CD4-positive, alpha-beta T cell treated with Interleukin-6 for 4 hours (primary cell): ENCODE data around the gene ADGRB2.

Source experiments
- DNase-seq: peaks from one replicate; pipeline ENCODE4 v3.0.0-alpha.2; 2020; ENCODE audit warnings: mixed read lengths

Gene ADGRB2

DNA sequence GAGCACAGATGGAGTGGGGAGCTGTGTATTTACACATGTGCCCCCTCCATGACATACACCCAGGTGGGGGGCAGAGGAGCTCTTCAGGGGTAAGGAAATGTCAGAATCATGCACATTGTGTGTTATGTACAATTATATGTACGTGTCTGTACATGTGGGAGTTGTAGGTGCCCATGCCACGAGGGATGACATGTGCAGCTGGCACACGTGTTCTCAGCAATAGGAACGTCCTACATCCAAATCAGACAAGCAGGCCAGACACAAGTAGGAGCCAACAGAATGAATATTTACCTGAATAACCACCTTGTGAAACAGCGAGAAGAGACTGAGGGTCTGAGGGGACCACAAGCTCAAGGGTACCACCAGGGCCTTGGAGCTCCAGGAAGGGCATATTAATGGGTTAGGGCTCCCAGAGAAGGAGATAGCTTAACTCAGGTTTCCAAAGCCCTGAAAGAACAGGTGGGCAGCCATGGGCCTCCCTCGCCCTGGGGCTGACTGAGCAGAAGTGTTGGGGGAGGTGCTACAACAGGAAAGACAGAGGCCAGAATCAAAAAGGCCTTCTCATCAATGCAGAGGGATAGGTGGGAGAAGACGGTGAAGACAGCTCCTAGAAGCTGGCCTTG, 63.6 kb downstream of the ADGRB2 start:
- no peak for DNase-seq

DNA sequence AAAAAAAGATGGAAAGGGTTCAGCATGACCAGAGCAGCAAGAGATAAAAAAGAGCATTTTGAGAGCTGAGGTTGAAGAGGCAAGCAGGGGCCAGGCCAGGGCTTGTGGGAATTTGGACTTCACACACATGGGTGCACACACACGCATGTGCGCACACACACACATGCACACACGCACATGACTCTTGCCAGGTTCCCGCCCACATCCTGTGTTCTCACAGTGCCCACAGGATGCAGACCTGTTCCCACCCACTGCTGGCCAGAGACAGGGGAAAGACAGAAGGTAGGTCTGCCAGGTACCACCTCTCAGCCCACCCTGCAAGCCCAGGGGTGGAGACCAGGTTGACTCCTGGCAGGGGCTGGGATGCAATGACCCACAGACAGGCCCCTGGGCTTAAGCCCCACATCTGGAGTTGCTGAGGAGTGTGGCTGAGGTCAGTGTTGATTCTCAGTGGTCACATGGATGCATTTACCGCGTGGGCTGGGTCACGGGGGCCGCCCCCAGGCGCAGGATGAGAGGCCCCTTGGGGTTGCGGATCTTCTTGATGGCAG, 64.7 kb downstream of the ADGRB2 start:
- DNase-seq, result peak; percentile 53

DNA sequence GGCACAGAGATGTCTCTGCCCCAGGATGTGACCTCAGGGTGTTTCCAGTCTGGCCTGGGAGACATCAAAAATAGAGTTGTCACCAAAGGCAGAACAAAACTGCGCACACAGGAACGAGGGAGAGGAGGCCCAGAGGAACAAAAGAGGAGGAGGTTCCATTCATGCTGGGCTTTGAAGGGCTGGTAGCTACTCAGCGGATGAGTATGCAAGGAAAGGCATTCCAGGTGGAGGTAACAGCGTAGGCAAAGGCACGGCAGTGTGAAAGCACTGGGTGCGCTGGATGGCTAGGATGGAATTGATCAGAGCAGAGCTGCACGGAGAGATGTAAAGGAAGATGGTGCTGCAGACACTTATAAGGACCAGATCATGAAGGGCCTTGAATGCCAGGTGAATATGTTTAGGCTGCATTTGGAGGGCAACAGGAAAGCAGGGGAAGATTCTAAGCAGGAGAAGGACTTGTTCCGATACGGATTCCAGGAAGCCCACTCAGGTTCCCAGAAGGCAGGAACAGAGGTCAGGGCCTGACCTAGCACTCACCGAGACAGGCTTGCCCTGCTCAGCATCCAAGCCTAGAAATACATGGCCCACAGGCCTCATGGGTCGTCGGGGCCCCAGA, 66.7 kb downstream of the ADGRB2 start:
- no peak for DNase-seq

DNA sequence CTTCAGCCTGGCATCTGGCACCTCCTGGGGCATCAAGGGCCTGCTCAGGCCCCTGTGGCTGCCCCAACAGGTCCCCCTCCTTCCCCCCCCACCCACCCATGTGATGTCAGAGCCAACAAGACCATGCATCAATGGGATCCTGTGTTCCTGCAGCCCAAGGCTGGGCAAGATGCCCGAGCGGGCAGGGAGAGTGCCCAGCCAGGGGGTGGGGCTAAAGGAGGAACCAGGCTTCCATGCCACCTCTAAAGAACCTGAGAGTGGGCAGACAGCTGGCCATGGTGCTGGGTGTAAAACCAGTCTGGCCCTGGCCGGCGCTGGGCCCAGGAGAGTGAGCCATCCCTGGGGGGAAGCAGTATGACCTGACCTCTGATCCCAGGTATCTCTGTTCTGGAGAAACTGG, 67.9 kb downstream of the ADGRB2 start:
- DNase-seq, result no peak

DNA sequence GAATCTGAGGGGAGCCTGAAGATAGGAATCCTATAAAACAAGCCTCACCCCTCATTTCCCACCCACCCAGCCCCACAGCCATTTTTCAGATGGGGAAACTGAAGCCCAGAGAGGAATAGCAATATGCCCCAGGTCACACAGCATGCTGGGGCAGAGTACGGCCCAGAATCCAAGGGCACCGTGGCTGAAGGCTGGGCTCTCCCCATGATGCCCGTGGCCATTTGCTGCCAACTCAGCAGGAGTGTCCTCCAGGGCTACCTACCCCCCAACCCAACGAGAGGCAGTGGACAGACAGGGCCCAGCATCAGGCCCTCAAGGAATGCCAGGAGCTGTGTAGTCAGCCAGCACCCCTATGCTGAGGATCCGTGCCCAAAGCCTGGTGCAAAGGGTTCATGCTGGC, 68.8 kb downstream of the ADGRB2 start:
- no peak for DNase-seq

DNA sequence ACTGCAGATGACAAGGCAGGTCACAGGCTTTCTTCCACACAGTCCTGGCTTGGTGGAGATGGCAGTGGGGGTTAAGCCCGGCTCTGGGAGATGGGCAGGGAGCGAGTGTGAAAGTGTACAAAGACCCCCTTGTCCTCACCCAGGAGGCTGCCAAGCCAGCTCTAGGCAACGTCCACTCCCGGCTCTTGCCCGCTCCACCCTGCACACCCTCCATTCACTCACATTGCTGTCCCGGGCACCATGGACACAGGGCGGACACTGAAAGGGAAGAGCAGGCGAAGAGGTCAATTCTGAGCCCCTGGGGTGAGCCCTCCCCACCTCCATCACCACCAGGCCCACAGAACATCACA, 69.2 kb downstream of the ADGRB2 start:
- no peak for DNase-seq

DNA sequence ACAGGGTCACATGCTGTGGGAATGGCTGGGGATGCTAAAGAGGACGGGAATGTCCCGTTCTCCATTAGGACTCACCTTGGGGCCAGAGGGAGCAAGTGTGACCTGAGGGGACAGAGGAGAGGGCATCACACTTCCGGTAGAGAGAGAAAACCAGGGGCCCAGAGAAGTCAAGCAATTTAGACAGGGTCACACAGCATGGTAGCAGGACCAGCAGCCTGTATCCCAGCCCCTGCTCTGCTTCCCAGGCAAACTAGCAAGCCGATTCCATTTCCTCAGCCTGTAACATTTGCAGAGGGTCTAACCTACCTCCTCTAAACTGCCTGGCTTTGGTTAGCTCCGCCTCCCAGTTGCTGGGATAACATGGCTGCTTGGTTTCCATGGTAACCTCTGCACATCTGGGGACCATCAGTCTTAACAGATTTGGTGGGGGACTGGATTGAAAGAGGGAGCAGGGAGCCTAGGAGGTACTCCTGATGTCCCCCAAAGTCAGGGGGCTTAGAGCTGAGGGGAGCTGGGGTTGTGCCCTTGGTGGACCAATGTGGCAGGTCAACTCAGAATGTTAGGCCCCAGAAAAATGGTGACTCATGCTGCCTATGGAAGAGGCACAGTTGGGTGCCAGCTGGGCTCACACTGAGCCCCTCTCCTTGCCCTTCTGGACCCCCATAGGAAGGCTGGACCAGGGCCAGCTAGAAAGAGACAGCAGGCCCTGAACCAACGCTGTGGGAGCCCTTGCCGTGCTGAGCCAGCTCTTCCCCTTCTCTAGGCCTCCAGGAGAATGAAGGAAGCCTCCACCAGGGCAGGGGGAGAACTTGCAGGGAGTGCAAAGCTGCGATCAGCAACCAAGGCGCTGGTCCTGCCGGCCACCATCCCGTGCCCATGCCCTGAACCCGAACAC, 69.8 kb downstream of the ADGRB2 start:
- DNase-seq, result no peak

DNA sequence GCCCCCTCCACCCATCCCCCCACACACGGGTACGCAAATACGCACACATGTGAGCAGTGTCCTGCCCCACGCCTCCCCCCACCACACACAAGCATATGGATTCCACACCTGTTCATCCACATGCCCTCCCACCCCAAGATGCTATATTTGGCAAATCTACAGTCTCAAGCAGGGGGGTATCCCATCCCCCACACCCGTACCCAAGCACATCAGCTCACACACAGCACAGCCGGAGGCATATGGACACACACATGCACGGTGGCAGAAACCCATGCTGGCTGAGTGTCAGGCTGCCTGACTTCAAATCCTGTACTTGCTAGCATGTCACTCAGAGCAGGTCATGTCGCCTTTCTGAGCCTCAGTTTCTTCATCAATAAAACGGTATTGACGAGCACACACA, 70.9 kb downstream of the ADGRB2 start:
- DNase-seq, result no peak

DNA sequence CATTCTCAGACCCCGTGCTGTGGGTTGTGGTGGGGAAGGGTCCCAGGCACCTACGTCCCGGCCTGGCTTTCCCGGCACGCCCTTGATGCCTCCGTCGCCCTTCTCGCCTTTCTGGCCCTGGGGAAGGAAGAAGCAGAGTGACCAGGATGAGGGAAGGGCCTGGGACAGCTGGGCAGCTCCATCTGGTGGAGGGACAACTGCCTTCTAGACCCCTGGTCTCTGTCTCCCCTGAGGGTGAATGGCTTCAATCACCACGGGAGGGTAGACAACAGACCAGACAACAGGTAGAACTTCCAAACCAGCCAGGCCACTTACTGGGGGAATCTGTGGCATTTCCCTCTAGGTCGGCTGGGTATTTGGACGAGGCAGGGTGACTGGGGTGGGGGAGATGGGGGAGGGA, 72.2 kb downstream of the ADGRB2 start:
- DNase-seq, result no peak

DNA sequence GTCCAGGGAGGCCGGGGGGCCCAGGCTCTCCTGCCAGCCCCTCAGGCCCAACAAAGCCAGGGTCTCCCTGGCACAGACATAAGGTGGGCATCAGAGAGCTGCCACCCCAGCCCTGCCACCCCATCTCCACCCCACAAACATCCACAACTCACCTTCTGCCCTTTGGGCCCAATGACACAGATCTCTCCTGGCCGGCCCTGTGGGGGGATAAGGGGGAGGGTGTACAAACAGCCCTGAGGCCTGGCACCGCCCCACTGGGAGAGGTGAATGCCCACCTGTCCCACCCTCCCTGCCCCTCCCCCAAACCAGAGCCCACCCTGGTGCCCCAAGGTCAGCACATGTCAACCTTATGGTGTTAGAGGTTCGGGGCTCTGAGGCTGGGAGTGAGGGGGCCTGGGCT, 72.7 kb downstream of the ADGRB2 start:
- no peak for DNase-seq

DNA sequence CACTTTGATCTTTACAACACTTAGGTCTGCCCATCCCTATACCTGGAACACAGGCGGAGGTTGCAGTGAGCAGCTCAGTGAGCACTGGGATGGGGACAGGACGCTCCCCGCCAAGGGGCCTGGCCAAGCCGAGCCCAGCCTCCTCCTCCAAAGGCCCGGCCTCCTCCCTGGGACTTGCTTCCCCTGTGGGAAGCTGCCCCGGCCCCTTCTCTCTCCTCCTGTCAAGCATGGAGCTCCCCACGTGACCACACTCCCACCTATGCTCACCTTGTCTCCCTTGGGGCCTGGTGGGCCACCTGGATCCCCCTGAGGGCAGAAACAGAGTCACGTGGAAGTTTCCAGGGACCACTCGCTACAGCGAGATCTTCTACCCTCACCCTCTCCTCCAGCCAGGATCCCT, 73.2 kb downstream of the ADGRB2 start:
- no peak for DNase-seq

DNA sequence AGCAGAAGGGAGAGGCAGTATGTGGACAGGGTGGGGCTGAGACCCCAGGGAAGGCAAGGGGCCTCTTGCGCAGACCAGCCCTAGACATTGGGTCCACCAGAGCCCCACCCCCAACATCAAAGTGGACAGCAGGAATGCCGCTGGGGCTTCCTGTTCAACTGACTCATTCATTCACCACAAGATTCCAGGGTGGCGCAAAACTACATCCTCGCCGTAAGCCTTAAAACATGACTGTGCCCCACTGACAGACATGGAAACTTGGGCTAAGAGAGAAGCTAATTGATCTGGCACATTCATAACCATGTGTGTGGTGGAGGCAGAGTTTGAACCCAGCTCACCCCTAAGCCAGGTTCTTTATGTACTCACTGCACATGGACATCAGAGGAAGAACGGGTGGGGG, 74.3 kb downstream of the ADGRB2 start:
- DNase-seq, result no peak

DNA sequence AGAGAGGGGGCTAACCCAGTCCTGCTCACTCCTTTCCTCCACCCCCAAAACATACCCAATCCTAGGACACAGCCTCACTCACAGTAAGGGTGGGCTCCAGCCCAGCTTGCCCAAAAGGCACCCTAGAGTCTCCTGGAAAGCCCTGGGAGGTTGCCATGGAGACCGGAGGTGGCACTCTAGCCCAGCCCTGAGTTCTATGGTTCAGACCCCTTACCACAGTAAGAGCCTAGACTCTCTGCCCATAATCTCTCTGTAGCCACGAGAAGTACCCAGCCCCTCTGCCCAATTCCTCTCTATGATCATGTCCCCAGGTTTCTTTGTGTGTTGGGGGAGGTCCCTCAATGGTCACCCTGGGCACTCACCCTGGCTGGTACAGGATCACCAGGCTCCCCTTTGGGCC, 74.8 kb downstream of the ADGRB2 start:
- no peak for DNase-seq

DNA sequence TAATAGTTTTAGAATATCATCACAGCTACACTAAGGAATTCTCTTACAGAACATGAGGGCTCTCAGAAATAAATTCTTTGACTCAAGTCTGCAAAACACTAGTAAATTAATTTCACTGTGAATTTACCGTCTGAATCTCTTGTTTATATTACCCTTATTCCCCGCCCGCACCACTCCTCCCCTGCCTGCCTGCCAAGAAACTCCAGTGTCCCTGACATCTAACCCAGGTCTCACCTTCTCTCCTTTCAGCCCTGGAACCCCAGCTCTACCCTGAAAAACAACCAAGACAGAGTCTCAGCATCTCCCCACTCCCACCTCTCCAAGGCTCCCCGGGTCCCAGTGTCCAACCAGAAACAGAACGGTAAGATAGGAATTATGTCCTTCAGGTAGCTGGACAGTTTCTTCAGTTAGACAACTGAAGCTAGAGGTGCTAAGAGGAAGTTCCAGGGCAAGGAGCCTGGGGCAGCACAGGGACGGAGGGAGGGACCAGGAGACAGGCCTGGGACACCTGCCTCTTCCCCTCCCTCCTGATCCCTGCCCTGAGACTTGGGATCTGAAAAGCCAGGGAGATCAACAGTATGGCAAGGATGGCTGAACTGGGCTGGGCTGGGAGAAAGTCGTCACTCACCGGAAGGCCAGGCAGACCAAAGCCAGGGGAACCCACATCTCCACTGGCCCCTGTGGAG, 75.8 kb downstream of the ADGRB2 start:
- DNase-seq, result no peak

DNA sequence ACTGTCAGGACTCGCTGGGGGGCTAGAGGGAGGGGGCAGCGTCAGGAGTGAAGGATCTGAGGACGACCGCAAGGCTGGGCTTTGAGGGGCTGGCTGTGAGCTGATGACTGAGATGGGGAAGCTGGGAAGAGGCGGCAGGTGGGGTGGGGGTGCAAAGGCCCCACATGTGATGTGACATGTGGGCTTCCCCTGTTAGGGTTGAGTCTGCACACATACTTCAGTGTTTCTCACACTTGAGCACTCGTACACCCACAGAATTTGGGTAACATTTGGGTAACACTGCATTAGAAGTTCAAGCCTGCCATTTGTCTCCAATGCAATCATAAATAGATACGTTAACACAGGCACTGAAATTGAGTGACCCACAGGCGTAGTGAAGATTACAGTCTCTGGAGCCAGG, 76.5 kb downstream of the ADGRB2 start:
- DNase-seq, result no peak

DNA sequence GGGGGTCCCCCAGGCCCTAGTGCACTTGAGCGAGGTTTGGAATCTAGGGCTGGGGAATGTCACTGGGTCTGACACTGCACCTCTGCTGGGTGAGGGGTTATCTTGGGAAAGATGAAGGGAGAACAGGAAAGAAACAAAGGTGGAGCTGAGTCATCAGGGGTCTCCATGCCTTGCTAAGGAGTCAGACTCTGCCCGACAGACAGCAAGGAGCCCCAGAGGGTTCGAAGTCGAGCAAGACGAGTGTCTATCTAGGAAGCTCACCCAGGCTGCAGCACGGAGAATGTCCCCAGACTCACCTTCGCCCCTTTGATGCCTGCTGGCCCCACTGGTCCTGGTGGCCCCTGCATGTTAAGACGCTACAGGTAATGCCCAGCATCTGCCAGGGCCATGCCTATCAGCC, 78.3 kb downstream of the ADGRB2 start:
- DNase-seq, result no peak

DNA sequence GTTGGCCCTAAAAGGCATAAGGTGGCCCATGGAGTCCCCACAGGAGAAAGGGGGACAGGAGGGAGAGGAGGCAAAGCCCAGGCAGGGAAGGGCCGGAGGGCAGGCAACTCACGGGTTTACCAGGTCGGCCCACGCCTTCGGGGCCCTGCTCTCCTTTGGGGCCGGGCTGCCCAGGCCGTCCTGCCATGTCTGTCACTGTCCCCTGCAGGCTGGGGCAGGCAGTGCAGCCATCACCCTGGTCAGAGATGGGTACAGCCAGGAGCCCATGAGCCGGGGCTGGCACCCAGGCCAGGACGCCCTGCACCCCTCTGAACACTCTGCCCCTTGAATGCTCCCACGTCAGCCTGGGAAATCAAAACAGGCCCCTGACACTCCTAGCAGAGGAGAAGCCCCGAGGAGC, 80.1 kb downstream of the ADGRB2 start:
- DNase-seq, result no peak

DNA sequence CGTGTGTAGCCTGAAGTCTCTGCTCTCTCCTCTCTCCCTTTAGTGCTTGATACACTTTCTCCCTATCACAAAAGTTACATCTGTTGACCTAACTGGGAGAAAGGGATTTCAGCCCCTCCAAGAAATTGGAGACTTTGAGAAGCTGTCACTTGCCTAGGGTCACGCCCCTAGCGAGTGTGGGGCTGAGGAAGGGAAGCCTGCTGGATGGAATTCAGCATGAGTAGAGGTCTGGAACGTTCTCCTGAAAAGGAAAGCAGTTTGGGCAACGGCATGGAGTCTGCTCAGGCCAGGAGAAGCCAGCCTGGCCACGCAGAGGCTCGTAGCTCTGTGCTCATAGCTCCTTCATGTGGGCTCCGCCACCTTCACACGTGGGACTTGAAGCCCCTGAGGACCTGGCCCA, 82.7 kb downstream of the ADGRB2 start:
- DNase-seq, result no peak

DNA sequence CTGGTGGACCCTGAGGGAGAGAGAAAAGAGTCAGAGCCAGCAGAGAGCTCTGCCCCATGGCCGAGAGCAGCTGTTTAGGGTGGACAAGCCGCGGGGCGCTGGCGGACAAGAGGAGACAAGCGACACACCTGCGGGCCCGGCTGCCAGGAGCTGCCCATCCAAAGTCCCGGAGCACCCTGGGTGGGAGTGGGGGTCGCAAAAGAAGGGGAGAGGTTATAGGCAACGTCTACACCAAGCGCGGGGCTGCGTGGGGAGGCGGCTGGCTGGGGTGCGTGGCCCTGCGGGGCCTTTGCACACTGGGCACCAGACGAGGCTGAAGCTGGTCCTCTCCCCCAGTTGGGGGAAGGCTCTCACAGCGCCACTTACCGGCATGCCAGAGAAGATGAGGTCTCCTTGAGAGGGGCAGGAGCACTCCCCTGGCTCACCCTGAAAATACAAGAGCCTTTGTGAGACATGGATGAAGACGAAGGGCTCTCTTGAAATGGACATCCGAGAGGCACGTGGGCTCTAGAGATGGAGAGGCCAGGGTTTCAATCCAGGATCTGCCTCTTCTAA, 84.4 kb downstream of the ADGRB2 start:
- no peak for DNase-seq

DNA sequence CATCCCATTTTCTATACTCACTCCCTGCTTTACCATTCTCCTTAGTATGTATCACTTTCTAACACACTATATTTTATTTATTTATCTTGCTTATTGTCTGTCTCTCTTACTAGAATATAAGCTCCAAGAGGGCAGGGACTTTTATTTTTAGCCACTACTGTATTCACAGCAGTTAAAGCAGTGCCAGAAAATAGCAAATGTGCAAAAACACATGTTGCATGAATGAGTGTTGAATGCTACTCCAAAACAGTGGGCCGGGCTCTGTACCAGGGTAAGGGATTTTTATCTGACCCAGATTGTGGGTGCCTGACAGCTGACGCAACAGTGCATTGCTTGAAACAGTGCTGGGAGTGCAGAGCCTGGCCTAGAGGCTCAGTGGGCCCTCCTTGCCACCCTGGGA, 85.0 kb downstream of the ADGRB2 start:
- DNase-seq, result no peak

DNA sequence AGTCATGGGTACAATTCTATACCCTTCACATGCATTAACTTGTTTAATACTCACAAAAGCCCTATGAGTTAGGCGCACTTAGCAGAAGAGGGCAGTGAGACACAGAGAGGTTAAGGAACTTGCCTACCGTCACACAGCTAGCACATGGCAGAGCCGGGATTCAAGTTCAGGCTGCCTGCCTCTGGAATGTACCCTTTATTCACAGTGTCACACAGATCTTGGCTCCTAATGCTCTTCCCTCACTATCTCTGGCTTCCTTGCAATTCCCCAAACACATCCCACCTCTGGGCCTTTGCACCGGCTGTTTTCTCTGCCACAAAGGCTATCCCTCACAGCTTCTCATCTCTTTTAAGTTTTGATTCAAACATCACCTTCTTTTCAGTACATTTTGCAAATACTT, 85.5 kb downstream of the ADGRB2 start:
- no peak for DNase-seq

DNA sequence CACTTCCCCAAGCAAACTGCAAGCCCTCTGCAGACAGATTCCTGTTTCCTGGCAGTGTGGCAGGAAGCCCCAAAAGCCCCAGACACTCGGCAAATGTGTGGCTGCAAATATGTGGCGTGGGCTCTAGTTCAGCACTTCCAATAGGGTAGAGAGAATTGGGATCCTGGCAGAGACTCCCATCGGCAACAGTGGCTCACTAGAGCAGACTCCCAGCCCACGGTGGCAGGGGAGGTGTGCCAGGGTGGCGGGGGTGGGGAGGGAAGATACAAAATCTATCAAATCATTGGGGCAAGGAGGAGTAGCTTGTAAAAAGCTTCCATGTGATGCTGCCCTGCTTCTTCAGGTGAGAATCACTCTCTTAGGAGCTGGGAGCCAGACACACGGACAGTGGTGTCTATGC, 86.2 kb downstream of the ADGRB2 start:
- no peak for DNase-seq

DNA sequence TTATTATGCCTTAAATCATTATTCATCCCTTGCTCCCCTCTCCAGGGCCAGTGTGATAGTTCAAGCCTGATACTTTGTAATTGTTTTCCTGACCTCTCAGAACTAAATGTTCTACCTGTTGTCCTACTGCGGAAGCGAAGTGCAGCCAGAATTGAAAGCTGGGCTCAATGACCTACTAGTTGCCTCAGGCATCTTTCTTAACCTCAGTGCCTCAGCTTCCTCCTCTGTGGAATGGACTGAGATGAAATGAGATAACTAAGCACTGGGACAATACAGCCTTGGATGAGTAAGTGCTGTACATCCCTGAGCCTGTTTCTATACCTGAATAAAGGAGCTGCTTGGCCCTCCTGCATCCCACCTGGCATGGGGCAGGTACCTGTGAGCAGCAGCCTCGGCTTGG, 86.7 kb downstream of the ADGRB2 start:
- DNase-seq, result no peak
